ENCODE results near the gene FAM111A.

The FAM111A gene

GRCh38 chr11:59171508-59172322, 29.1 kb downstream of the FAM111A start, which contains the start of gene DTX4:
TSS of gene DTX4 (plus strand) at chr11:59172132. CDS start at chr11:59172596, 464 bp downstream.
- WGBS (ENCODE audit: insufficient coverage, insufficient read length): no CpG with 5 or more reads among the region's 64 CpGs
- Histone ChIP-seq H3K27ac (ENCODE audit: low read length) (no peak within 1 kb of the TSS), H3K9me3 (ENCODE audit: control insufficient read depth, insufficient read depth, low read length) (no peaks in the 10 kb centered on the region)

DNA sequence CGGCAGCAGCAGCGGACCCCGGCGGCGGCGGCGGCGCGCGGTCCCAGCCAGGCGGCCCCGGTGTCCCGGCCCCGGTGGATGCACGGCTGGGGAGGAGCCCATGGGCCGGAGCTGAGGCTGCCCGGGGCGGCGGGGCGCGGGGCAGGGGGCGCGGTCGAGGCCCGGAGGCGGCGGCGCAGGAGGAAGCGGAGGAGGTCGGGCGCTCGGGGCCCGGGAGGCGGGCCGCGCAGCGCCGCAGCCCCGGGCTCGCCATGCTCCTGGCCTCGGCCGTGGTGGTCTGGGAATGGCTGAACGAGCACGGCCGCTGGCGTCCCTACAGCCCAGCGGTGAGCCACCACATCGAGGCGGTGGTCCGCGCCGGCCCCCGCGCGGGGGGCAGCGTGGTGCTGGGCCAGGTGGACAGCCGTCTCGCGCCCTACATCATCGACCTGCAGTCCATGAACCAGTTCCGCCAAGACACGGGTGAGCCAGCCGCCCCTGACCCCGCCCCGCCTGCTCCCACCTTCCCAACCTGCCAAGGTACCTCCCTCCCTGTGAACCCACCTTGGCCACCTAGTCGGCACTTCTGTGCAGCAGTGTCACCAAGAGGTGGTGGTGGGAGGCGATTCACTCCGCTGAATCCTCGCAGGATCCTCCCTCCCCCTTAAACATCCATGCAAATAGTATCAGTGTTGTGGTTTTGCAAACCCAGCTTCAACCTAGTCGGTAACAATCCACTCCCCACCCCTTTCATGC, 29.9 kb downstream of the FAM111A start:
- no peaks in the 10 kb centered on the region for H3K27me3 ChIP-seq (ENCODE audit: control insufficient read depth, insufficient read depth, low read length)
- no peak for DNase-seq (ENCODE audit: low read depth, low spot score)
- no peaks in the 10 kb centered on the region for H3K36me3 ChIP-seq (ENCODE audit: control insufficient read depth, insufficient read depth, low read length)
- H3K27ac ChIP-seq (ENCODE audit: low read length): no peak overlapping the region
- H3K4me3 ChIP-seq (ENCODE audit: low read length): peak overlapping the region; percentile 63
- no CpG with 5 or more reads among the region's 70 CpGs for WGBS (ENCODE audit: insufficient coverage, insufficient read length)
- H3K4me1 ChIP-seq (ENCODE audit: control insufficient read depth, insufficient read depth, low read length): no peaks in the 10 kb centered on the region; the same call in 1 of the 2 replicates
- H3K9me3 ChIP-seq (ENCODE audit: control insufficient read depth, insufficient read depth, low read length): no peaks in the 10 kb centered on the region

More at GRCh38 chr11:59171508-59172322, 29.1 kb downstream of the FAM111A start, which contains the start of gene DTX4:
- H3K4me1 ChIP-seq (ENCODE audit: control insufficient read depth, insufficient read depth, low read length): no peaks in the 10 kb centered on the region; the same call in 1 of the 2 replicates
- peak within 1 kb of the TSS; percentile 63 for H3K4me3 ChIP-seq (ENCODE audit: low read length)
- no peaks in the 10 kb centered on the region for H3K36me3 ChIP-seq (ENCODE audit: control insufficient read depth, insufficient read depth, low read length)
- H3K27me3 ChIP-seq (ENCODE audit: control insufficient read depth, insufficient read depth, low read length): no peaks in the 10 kb centered on the region
- peak; percentile 87 for DNase-seq (ENCODE audit: low read depth, low spot score)

DNA sequence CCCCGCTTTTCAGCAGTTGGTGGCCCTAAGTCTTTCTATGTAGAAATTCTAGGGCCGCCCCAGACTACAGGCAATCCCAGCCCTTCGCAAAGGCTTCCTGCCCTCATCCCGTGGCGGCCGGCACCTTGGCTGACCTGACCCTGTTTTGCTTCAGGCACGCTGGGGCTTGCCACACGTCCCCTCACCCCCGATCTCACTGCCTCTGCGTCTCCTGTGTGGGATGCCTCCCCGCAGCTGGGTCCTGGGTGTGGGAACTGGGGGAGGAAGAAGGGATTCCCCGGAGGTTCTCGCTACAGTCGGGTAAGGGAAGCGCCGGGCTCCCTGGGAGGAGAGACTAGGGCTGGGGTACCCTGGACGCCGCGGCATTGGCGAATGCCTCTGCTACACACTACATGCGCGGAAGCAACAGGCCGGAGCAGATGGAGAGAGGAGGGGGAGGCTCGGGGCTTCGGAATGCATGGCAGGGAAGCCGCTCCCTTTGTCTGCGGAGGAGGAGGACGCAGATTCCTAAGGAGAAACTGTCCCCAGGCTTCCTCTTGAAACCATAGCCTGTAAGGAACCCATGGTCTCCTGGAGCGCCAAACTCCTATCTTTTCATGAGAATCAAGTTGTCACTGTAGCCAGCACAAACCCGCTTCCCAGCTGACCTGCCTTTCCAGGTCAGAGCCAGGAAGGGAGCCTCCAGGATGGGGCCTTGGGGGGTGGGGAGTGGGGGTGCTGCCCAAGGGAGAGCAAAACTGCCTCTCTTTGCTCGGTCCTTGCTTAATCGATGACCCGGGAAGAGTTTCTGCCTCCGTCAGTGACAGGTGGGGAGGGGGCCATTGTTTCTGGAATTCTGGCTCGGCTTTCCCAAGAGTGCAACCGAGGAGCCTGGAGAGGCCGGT, 30.7 kb downstream of the FAM111A start:
- Histone ChIP-seq H3K27ac (ENCODE audit: low read length) (no peak overlapping the region), H3K9me3 (ENCODE audit: control insufficient read depth, insufficient read depth, low read length) (no peaks in the 10 kb centered on the region), H3K36me3 (ENCODE audit: control insufficient read depth, insufficient read depth, low read length) (no peaks in the 10 kb centered on the region), H3K27me3 (ENCODE audit: control insufficient read depth, insufficient read depth, low read length) (no peaks in the 10 kb centered on the region), H3K4me3 (ENCODE audit: low read length) (peak overlapping the region; percentile 63), H3K4me1 (ENCODE audit: control insufficient read depth, insufficient read depth, low read length) (no peaks in the 10 kb centered on the region; the same call in 1 of the 2 replicates)
- DNase-seq (ENCODE audit: low read depth, low spot score): no peak
- no CpG with 5 or more reads among the region's 37 CpGs for WGBS (ENCODE audit: insufficient coverage, insufficient read length)

GRCh38 chr11:59173964-59174663, 31.5 kb downstream of the FAM111A start:
- Histone ChIP-seq H3K27me3 (ENCODE audit: control insufficient read depth, insufficient read depth, low read length) (no peaks in the 10 kb centered on the region), H3K4me3 (ENCODE audit: low read length) (peak overlapping the region; percentile 63; the same call in 1 of the 2 replicates), H3K27ac (ENCODE audit: low read length) (no peak overlapping the region), H3K4me1 (ENCODE audit: control insufficient read depth, insufficient read depth, low read length) (no peaks in the 10 kb centered on the region; the same call in 1 of the 2 replicates), H3K36me3 (ENCODE audit: control insufficient read depth, insufficient read depth, low read length) (no peaks in the 10 kb centered on the region), H3K9me3 (ENCODE audit: control insufficient read depth, insufficient read depth, low read length) (no peaks in the 10 kb centered on the region)
- 100% methylated on average over 1 of the region's 7 CpGs for WGBS (ENCODE audit: insufficient coverage, insufficient read length)
- DNase-seq (ENCODE audit: low read depth, low spot score): no peak

GRCh38 chr11:59174664-59175033, 32.0 kb downstream of the FAM111A start:
- H3K36me3 ChIP-seq (ENCODE audit: control insufficient read depth, insufficient read depth, low read length): no peaks in the 10 kb centered on the region
- no peak overlapping the region for H3K27ac ChIP-seq (ENCODE audit: low read length)
- no peaks in the 10 kb centered on the region; the same call in 1 of the 2 replicates for H3K4me1 ChIP-seq (ENCODE audit: control insufficient read depth, insufficient read depth, low read length)
- H3K4me3 ChIP-seq (ENCODE audit: low read length): no peak overlapping the region
- no CpG with 5 or more reads among the region's 7 CpGs for WGBS (ENCODE audit: insufficient coverage, insufficient read length)
- H3K27me3 ChIP-seq (ENCODE audit: control insufficient read depth, insufficient read depth, low read length): no peaks in the 10 kb centered on the region
- no peaks in the 10 kb centered on the region for H3K9me3 ChIP-seq (ENCODE audit: control insufficient read depth, insufficient read depth, low read length)
- DNase-seq (ENCODE audit: low read depth, low spot score): no peak

DNA sequence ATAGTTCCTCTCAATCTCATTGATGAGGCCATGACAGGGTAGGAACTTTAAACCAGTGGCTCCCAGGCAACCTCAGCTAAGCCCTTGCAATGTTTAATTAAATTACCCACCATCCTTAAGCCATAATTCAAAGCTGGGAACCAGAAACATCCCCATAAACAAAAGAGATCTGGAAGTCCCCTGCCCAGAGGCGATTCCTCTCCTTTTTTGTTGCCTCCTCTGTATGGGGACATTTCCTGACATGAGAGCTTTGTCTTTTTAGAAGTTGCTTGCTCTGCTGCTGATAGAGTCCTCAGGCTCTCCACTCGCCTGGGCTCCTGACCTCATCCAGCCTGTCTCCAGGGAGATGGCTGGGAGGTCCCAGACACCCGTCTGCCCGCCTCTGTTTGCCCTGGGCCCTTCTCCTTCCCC, 32.4 kb downstream of the FAM111A start:
- DNase-seq (ENCODE audit: low read depth, low spot score): no peak
- WGBS (ENCODE audit: insufficient coverage, insufficient read length): no CpG with 5 or more reads among the region's 4 CpGs
- no peaks in the 10 kb centered on the region for H3K27me3 ChIP-seq (ENCODE audit: control insufficient read depth, insufficient read depth, low read length)
- H3K4me1 ChIP-seq (ENCODE audit: control insufficient read depth, insufficient read depth, low read length): no peaks in the 10 kb centered on the region; the same call in 1 of the 2 replicates
- H3K9me3 ChIP-seq (ENCODE audit: control insufficient read depth, insufficient read depth, low read length): no peaks in the 10 kb centered on the region
- H3K36me3 ChIP-seq (ENCODE audit: control insufficient read depth, insufficient read depth, low read length): no peaks in the 10 kb centered on the region
- H3K27ac ChIP-seq (ENCODE audit: low read length): no peak overlapping the region
- no peak overlapping the region for H3K4me3 ChIP-seq (ENCODE audit: low read length)

GRCh38 chr11:59176330-59176729, 33.7 kb downstream of the FAM111A start:
- no peaks in the 10 kb centered on the region for H3K36me3 ChIP-seq (ENCODE audit: control insufficient read depth, insufficient read depth, low read length)
- no peak overlapping the region for H3K4me3 ChIP-seq (ENCODE audit: low read length)
- no peaks in the 10 kb centered on the region for H3K27me3 ChIP-seq (ENCODE audit: control insufficient read depth, insufficient read depth, low read length)
- DNase-seq (ENCODE audit: low read depth, low spot score): no peak
- H3K27ac ChIP-seq (ENCODE audit: low read length): no peak overlapping the region
- WGBS (ENCODE audit: insufficient coverage, insufficient read length): no CpG with 5 or more reads among the region's 7 CpGs
- H3K9me3 ChIP-seq (ENCODE audit: control insufficient read depth, insufficient read depth, low read length): no peaks in the 10 kb centered on the region
- no peaks in the 10 kb centered on the region; the same call in 1 of the 2 replicates for H3K4me1 ChIP-seq (ENCODE audit: control insufficient read depth, insufficient read depth, low read length)

DNA sequence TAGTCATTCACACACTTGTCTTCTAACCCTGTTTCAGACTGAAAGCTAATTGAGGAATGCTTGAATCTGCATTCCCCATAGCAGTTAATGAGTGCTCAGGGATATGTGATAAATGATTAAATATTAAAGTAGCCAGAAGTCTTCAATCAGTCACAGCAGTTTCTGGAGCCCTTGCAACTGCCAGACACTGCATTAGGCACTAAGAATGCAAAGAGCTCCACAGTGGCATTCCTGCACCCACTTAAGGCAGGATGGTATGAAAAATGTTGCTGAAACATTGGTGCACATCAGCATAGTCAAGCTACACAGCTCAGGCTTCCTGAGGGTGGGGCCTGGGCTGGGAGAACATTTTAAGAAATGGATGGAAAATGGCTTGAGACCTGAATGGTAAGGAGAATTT, 35.7 kb downstream of the FAM111A start:
- H3K4me3 ChIP-seq (ENCODE audit: low read length): no peak overlapping the region
- H3K4me1 ChIP-seq (ENCODE audit: control insufficient read depth, insufficient read depth, low read length): no peaks in the 10 kb centered on the region; the same call in 1 of the 2 replicates
- no peaks in the 10 kb centered on the region for H3K9me3 ChIP-seq (ENCODE audit: control insufficient read depth, insufficient read depth, low read length)
- no peaks in the 10 kb centered on the region for H3K27me3 ChIP-seq (ENCODE audit: control insufficient read depth, insufficient read depth, low read length)
- no peak for DNase-seq (ENCODE audit: low read depth, low spot score)
- no peak overlapping the region for H3K27ac ChIP-seq (ENCODE audit: low read length)
- H3K36me3 ChIP-seq (ENCODE audit: control insufficient read depth, insufficient read depth, low read length): 0 out of 2 replicates have a peak, but pooled peaks cover 3% of the 10 kb centered on the region

GRCh38 chr11:59179121-59179520, 36.5 kb downstream of the FAM111A start:
- Histone ChIP-seq H3K4me1 (ENCODE audit: control insufficient read depth, insufficient read depth, low read length) (no peaks in the 10 kb centered on the region; the same call in 1 of the 2 replicates), H3K9me3 (ENCODE audit: control insufficient read depth, insufficient read depth, low read length) (no peaks in the 10 kb centered on the region), H3K36me3 (ENCODE audit: control insufficient read depth, insufficient read depth, low read length) (peaks cover 3% of the 10 kb centered on the region; the same call in 1 of the 2 replicates), H3K27ac (ENCODE audit: low read length) (no peak overlapping the region), H3K4me3 (ENCODE audit: low read length) (no peak overlapping the region), H3K27me3 (ENCODE audit: control insufficient read depth, insufficient read depth, low read length) (no peaks in the 10 kb centered on the region)
- DNase-seq (ENCODE audit: low read depth, low spot score): no peak
- no CpG with 5 or more reads among the region's 2 CpGs for WGBS (ENCODE audit: insufficient coverage, insufficient read length)

Data from iPS DF 6.9 (cell line).